HepG2 (cell line): ENCODE measurements around the gene U2SURP. TPM values are rescaled to one million over a fixed set of nuclear protein-coding genes. Genes with fewer than 3 reads are reported as not detected.

Source experiments
- ATAC-seq: fragments of 200-7000 bp; cut with Tn5 transposase; 3 replicates; pipeline ENCODE4 v1.9.1; 2020; ENCODE audit warnings: mild to moderate bottlenecking, moderate library complexity
- BruUV-seq: library from RNA; stranded (reverse); fragments of 400-500 nt; replicated peaks from 2 replicates; lab custom pipeline; 2021; lab: Mats Ljungman, UMichigan
- CTCF ChIA-PET: fragments of 300-600 bp; formaldehyde crosslinking; extraction: SDS; loops from one replicate; lab custom pipeline; 2021; ENCODE audit warnings: low total read pairs, inconsistent platforms, low intra/inter-chr PET ratio; lab: Yijun Ruan, JAX
- POLR2A ChIA-PET: fragments of 350-600 bp; sonication (Branson Sonifier 250); formaldehyde crosslinking; loops from one replicate; lab custom pipeline; 2020; ENCODE audit warnings: antibody characterized with exemption, inconsistent platforms; lab: Yijun Ruan, JAX
- DNase-seq: peaks from one replicate; pipeline ENCODE4 v3.0.0-alpha.2; 2015; ENCODE audit warnings: low spot score
- FAIRE-seq: peaks from 3 replicates; lab custom pipeline; 2011; peaks lifted over from hg19 to GRCh38; lab: Jason Lieb, UNC
- H2AFZ ChIP-seq: one replicate; pipeline ENCODE4 v1.6.1; 2011; ENCODE audit warnings: low read length, inconsistent platforms
- H3K27ac ChIP-seq: fragments of 300-600 bp; 3 replicates; pipeline ENCODE4 v1.8.0; 2011; ENCODE audit warnings: mixed run types, mild to moderate bottlenecking, mixed read lengths, low read length, inconsistent platforms; ENCODE audit not compliant: insufficient read depth; ENCODE audit errors: extremely low read length
- H3K27me3 ChIP-seq, 2 experiments: fragments of 200-600 bp in 1 of 2; 2 replicates in 1 of 2; 3 replicates in 1 of 2; pipeline versions ENCODE4 v1.6.0 to v1.8.0; 2011; ENCODE audit warnings: low read length in 2 of 2, mild to moderate bottlenecking in 2 of 2, moderate library complexity in 2 of 2, inconsistent platforms in 1 of 2; ENCODE audit not compliant: insufficient read depth in 2 of 2, control insufficient read depth in 1 of 2
- H3K36me3 ChIP-seq, 2 experiments: fragments of 200-600 bp in 1 of 2; replicated peaks in 1 of 2; 2 replicates in 1 of 2; 3 replicates in 1 of 2; pipeline versions ENCODE4 v1.5.1 to v1.8.0; 2011; ENCODE audit warnings: low read length in 2 of 2, inconsistent platforms in 1 of 2; ENCODE audit not compliant: insufficient read depth in 2 of 2, control insufficient read depth in 1 of 2
- H3K4me1 ChIP-seq: 2 replicates; pipeline ENCODE4 v1.5.1; 2012; ENCODE audit warnings: low read length, inconsistent platforms; ENCODE audit not compliant: insufficient read depth
- H3K4me2 ChIP-seq: 2 replicates; pipeline ENCODE4 v1.6.0; 2011; ENCODE audit warnings: low read depth, low read length, inconsistent platforms
- H3K4me3 ChIP-seq, 3 experiments: fragments of 200-600 bp in 1 of 3; sonication (generic), shearing (Covaris generic) in 1 of 3; replicated peaks in 1 of 3; 2 replicates each; pipeline ENCODE4 v1.5.1; 2011 to 2016; ENCODE audit warnings: low read length in 3 of 3, inconsistent platforms in 2 of 3, low read depth in 2 of 3, mild to moderate bottlenecking in 2 of 3, control low read depth in 1 of 3, mixed read lengths in 1 of 3; ENCODE audit not compliant: insufficient read depth in 1 of 3
- H3K79me2 ChIP-seq: one replicate; pipeline ENCODE4 v1.6.1; 2011; ENCODE audit warnings: low read length, inconsistent platforms; ENCODE audit not compliant: insufficient read depth
- H3K9ac ChIP-seq: 2 replicates; pipeline ENCODE4 v1.6.0; 2011; ENCODE audit warnings: mild to moderate bottlenecking, low read depth, low read length, inconsistent platforms; ENCODE audit not compliant: insufficient read depth
- H3K9me3 ChIP-seq: 2 replicates; pipeline ENCODE4 v1.5.1; 2012; ENCODE audit warnings: mild to moderate bottlenecking, low read length
- H4K20me1 ChIP-seq: 2 replicates; pipeline ENCODE4 v1.6.0; 2011; ENCODE audit warnings: inconsistent platforms, mild to moderate bottlenecking, low read length, moderate library complexity; ENCODE audit not compliant: insufficient read depth
- ARNT2 ChIP-seq: sonication (generic); formaldehyde crosslinking; IDR thresholded peaks from 2 replicates; pipeline ENCODE4 v1.8.0; 2022; ENCODE audit warnings: mild to moderate bottlenecking, low read depth, missing genetic modification reagents, moderate library complexity
- DMAP1 ChIP-seq: IDR thresholded peaks from 2 replicates; pipeline ENCODE4 v1.6.1; 2016
- ELF4 ChIP-seq: sonication (generic); formaldehyde crosslinking; IDR thresholded peaks from 2 replicates; pipeline ENCODE4 v1.5.0; 2020; ENCODE audit warnings: missing genetic modification reagents, mild to moderate bottlenecking, moderate library complexity, borderline replicate concordance
- SP4 ChIP-seq: sonication (generic); formaldehyde crosslinking; IDR thresholded peaks from 2 replicates; pipeline ENCODE4 v1.8.1; 2023; ENCODE audit warnings: mild to moderate bottlenecking, missing genetic modification reagents
- TBP ChIP-seq: sonication (generic); formaldehyde crosslinking; IDR thresholded peaks from 2 replicates; pipeline ENCODE4 v1.5.0; 2020; ENCODE audit warnings: missing genetic modification reagents
- ZNF124 ChIP-seq: sonication (generic); formaldehyde crosslinking; IDR thresholded peaks from 2 replicates; pipeline ENCODE4 v1.4.0; 2020; ENCODE audit warnings: missing genetic modification reagents
- ZNF335 ChIP-seq: sonication (generic); formaldehyde crosslinking; IDR thresholded peaks from 2 replicates; pipeline ENCODE4 v1.4.0; 2020; ENCODE audit warnings: missing genetic modification reagents
- ZNF496 ChIP-seq: sonication (generic); formaldehyde crosslinking; IDR thresholded peaks from 2 replicates; pipeline ENCODE4 v1.8.1; 2023; ENCODE audit warnings: mild to moderate bottlenecking, moderate library complexity, missing genetic modification reagents; ENCODE audit not compliant: insufficient replicate concordance
- ZNF530 ChIP-seq: sonication (generic); formaldehyde crosslinking; IDR thresholded peaks from 2 replicates; pipeline ENCODE4 v1.5.0; 2020; ENCODE audit warnings: low read depth, mild to moderate bottlenecking, missing genetic modification reagents
- ZNF598 ChIP-seq: sonication (generic); formaldehyde crosslinking; IDR thresholded peaks from 2 replicates; pipeline ENCODE4 v1.5.1; 2020; ENCODE audit warnings: mild to moderate bottlenecking, missing genetic modification reagents, borderline replicate concordance
- WGBS: methylation state at CpG from one replicate; pipeline ENCODE4 v1.1.6; 2017; ENCODE audit warnings: low lambda C conversion rate; 5-methylcytosine and 5-hydroxymethylcytosine counted together
- in situ Hi-C: cut with HindIII; loops from 2 replicates; pipeline ENCODE4 v1.10.0; 2017; ENCODE audit warnings: low pct_unique_long_range_greater_than_20kb; ENCODE audit not compliant: extremely low pct_ligation_motif_present
- intact Hi-C: fragments of 100-400 bp; cut with micrococcal nuclease; formaldehyde crosslinking; loops from one replicate; pipeline ENCODE4 v1.10.0; 2022; ENCODE audit not compliant: unreplicated experiment
- polyA plus RNA-seq, 8 experiments: library from polyadenylated mRNA; depleted of rRNA in 3 of 8; stranded (reverse) in 7 of 8; unstranded in 1 of 8; fragments of >200 nt; fragmentation: Illumina TruSeq in 4 of 8; extraction: Trizol in 4 of 8; gene quantifications; 2 replicates each; pipeline versions ENCODE4 v1.2.1 to v1.2.3, GENCODE V29; 2011 to 2016; ENCODE audit warnings: low read depth in 4 of 8, missing spikeins in 1 of 8, mixed read lengths in 1 of 8; ENCODE audit not compliant: insufficient read depth in 1 of 8
- total RNA-seq, 5 experiments: library from RNA; depleted of rRNA; stranded (reverse); fragments of >200 nt; fragmentation: Illumina TruSeq; extraction: Trizol; gene quantifications; 2 replicates each; pipeline ENCODE4 v1.2.3, GENCODE V29; 2016; ENCODE audit warnings: low read depth in 1 of 5
- TF ChIP-seq, protein P1 (sequence below): sonication (generic); formaldehyde crosslinking; IDR thresholded peaks from 2 replicates; pipeline ENCODE4 v1.4.0; 2020; ENCODE audit warnings: missing genetic modification reagents
- TF ChIP-seq, protein P2 (sequence below): sonication (generic); formaldehyde crosslinking; IDR thresholded peaks from 2 replicates; pipeline ENCODE4; 2020; ENCODE audit warnings: missing genetic modification reagents, mild to moderate bottlenecking, borderline replicate concordance
- TF ChIP-seq, protein P3 (sequence below): sonication (generic); formaldehyde crosslinking; conservative IDR thresholded peaks from 2 replicates; pipeline ENCODE4 v1.8.0; 2022; ENCODE audit warnings: missing genetic modification reagents

The U2SURP gene
- total and polyA plus RNA-seq, 2 of the 13 experiments (the other 11 are each of a cell fraction or from before 2014, with no cell fraction given), result 55.9 to 173 TPM

DNA sequence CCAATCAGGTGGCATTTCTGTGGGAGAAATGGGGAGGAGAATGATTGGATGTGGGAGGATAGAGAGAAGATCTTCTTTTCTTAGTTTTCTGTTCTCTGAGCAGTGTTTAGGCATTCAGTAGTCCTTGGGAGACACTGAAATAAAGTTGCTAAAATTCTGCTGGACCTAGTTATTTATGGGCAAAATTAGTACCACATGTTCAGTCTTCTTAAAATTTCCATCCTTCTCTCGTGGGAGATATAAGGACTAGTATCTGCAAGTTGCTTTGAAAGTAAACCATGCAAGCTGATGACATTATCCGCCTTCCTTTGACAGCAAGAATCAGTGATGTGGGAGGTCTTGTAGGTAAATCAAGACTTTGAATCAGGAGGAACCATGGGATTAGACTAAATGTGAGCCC is 98.3 kb downstream of the U2SURP start (continued):
- no peak for TF ChIP-seq ARNT2
- TF ChIP-seq, protein P1, sequence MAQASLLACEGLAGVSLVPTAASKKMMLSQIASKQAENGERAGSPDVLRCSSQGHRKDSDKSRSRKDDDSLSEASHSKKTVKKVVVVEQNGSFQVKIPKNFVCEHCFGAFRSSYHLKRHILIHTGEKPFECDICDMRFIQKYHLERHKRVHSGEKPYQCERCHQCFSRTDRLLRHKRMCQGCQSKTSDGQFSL, result no peak

DNA sequence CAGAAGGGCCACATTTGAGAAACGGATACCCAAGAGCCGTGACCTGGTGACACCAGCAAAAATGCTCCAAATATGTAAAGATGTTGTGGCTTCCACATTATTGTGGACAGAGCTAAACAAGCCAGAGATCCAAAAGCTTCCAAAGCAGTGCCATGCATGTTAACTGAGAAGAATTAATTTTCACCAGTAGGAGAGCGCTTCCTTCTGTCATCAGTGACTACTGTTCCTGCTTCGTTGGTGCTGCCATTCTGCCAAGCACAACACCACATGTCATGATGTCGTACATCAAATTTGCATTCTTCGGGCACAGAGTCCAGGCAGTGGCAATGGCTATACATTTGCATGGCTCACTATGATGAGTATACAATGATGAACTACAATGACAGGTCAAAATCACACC is 99.1 kb downstream of the U2SURP start:
- H3K36me3 ChIP-seq, result no peaks in the 10 kb centered on the region
- peaks cover 12% of the 10 kb centered on the region for H3K9me3 ChIP-seq
- no peak overlapping the region for H3K4me2 ChIP-seq
- peaks cover 0 to 4% of the 10 kb centered on the region in 2 experiments; a peak in 1 of 5 replicates for H3K27me3 ChIP-seq
- WGBS, result 27% methylated on average over 3 of the region's 6 CpGs
- ChIA-PET POLR2A (no interaction called here), CTCF (no interaction called here)
- intact Hi-C loops, result no loop called here
- H3K4me3 ChIP-seq, result no peak overlapping the region
- H3K79me2 ChIP-seq, result no peaks in the 10 kb centered on the region
- in situ Hi-C loops, result no loop called here
- TF ChIP-seq DMAP1 (CRISPR knock-in tag) (no peak), TBP (CRISPR knock-in tag) (no peak), ZNF335 (CRISPR knock-in tag) (no peak), ZNF124 (no peak), SP4 (no peak)
- H3K4me1 ChIP-seq, result no peaks in the 10 kb centered on the region
- H2AFZ ChIP-seq, result no peak overlapping the region
- no peak overlapping the region for H3K27ac ChIP-seq
- no TSS peak for BruUV-seq
- no peak for ATAC-seq
- H4K20me1 ChIP-seq, result no peaks in the 10 kb centered on the region
- no peak for FAIRE-seq
- H3K9ac ChIP-seq, result no peak overlapping the region
- no peak for DNase-seq

DNA sequence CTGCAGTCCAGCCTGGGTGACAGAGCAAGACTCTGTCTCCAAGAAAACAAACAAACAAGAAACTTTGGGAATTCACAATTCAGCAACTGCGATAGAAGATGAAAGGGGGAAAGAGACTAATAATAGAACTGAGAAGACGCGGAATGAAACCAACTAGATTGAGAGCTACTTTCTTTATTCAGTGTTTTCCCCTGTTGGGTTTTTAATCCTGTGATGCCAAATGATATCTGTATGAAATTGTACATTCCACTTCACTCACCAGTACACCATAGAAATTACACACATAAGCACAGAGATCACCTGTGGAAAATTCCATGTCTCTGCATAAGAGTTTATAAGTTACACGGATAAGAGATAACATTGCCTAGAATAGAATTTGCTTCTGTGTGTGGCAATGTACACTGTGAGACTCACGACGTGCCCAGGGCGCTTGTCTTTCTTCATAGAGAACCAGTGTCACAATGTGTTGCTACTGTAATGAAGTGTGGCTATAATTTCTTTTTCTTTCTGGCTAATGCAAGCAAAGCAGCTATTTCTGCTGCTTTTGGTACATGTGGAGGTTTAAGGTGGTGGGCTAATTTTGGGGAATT is 100.5 kb downstream of the U2SURP start:
- Histone ChIP-seq H3K9ac (no peak overlapping the region), H3K27me3 (peaks cover 0 to 8% of the 10 kb centered on the region in 2 experiments; a peak in 1 of 5 replicates), H4K20me1 (no peaks in the 10 kb centered on the region), H3K4me3 (no peak overlapping the region), H3K36me3 (no peaks in the 10 kb centered on the region), H2AFZ (no peak overlapping the region), H3K79me2 (no peaks in the 10 kb centered on the region), H3K4me2 (no peak overlapping the region), H3K4me1 (no peaks in the 10 kb centered on the region), H3K27ac (no peak overlapping the region), H3K9me3 (peaks cover 15% of the 10 kb centered on the region)
- intact Hi-C loops (no loop called here), in situ Hi-C loops (no loop called here)
- DNase-seq (no peak), ATAC-seq (no peak), FAIRE-seq (no peak)
- BruUV-seq, result no TSS peak
- 36% methylated on average over 7 of the region's 7 CpGs for WGBS
- CTCF ChIA-PET, result no interaction called here
- POLR2A ChIA-PET, result no interaction called here
- TF ChIP-seq, protein P2, sequence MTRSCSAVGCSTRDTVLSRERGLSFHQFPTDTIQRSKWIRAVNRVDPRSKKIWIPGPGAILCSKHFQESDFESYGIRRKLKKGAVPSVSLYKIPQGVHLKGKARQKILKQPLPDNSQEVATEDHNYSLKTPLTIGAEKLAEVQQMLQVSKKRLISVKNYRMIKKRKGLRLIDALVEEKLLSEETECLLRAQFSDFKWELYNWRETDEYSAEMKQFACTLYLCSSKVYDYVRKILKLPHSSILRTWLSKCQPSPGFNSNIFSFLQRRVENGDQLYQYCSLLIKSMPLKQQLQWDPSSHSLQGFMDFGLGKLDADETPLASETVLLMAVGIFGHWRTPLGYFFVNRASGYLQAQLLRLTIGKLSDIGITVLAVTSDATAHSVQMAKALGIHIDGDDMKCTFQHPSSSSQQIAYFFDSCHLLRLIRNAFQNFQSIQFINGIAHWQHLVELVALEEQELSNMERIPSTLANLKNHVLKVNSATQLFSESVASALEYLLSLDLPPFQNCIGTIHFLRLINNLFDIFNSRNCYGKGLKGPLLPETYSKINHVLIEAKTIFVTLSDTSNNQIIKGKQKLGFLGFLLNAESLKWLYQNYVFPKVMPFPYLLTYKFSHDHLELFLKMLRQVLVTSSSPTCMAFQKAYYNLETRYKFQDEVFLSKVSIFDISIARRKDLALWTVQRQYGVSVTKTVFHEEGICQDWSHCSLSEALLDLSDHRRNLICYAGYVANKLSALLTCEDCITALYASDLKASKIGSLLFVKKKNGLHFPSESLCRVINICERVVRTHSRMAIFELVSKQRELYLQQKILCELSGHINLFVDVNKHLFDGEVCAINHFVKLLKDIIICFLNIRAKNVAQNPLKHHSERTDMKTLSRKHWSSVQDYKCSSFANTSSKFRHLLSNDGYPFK, result no peak
- TF ChIP-seq ELF4 (CRISPR knock-in tag) (no peak), ZNF496 (no peak), ZNF530 (CRISPR knock-in tag) (no peak), ZNF598 (CRISPR knock-in tag) (no peak)
- TF ChIP-seq, protein P3, sequence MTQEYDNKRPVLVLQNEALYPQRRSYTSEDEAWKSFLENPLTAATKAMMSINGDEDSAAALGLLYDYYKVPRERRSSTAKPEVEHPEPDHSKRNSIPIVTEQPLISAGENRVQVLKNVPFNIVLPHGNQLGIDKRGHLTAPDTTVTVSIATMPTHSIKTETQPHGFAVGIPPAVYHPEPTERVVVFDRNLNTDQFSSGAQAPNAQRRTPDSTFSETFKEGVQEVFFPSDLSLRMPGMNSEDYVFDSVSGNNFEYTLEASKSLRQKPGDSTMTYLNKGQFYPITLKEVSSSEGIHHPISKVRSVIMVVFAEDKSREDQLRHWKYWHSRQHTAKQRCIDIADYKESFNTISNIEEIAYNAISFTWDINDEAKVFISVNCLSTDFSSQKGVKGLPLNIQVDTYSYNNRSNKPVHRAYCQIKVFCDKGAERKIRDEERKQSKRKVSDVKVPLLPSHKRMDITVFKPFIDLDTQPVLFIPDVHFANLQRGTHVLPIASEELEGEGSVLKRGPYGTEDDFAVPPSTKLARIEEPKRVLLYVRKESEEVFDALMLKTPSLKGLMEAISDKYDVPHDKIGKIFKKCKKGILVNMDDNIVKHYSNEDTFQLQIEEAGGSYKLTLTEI (CRISPR knock-in tag), result no peak
